NK-92 (cell line): ENCODE results near the gene ST6GAL1.
"Not testable (repeated sequence)": the region's sequence is repeated elsewhere in the genome, so short reads cannot be mapped to it uniquely, and the experiment has no call there.

ENCODE experiments used
- DNase-seq: peaks from one replicate; lab custom pipeline; 2025; ENCODE audit not compliant: unreplicated experiment; lab: John Stamatoyannopoulos, UW

ST6GAL1 gene

GRCh38 chr3:186966406-186966805 lies 36.1 kb downstream of the ST6GAL1 start:
- no peak for DNase-seq

GRCh38 chr3:186967236-186967635 lies 36.9 kb downstream of the ST6GAL1 start:
- DNase-seq, result not testable (repeated sequence)

GRCh38 chr3:186967686-186968085 lies 37.4 kb downstream of the ST6GAL1 start:
- DNase-seq, result no peak

- no peak for DNase-seq
These were observed 39.3 kb downstream of the ST6GAL1 start for GRCh38 chr3:186969607-186970006.

- not testable (repeated sequence) for DNase-seq
These were observed 40.8 kb downstream of the ST6GAL1 start for GRCh38 chr3:186971106-186971505.

- DNase-seq, result no peak
These were observed 41.3 kb downstream of the ST6GAL1 start for GRCh38 chr3:186971578-186971977.

- DNase-seq, result no peak
These were observed 43.4 kb downstream of the ST6GAL1 start for GRCh38 chr3:186973702-186974101.

- DNase-seq, result no peak
These were observed 44.5 kb downstream of the ST6GAL1 start for GRCh38 chr3:186974824-186975313.

GRCh38 chr3:186975726-186976125 lies 45.4 kb downstream of the ST6GAL1 start:
- no peak for DNase-seq

- no peak for DNase-seq
These were observed 46.8 kb downstream of the ST6GAL1 start for GRCh38 chr3:186976837-186977750.

GRCh38 chr3:186978712-186979111 lies 48.4 kb downstream of the ST6GAL1 start:
- no peak for DNase-seq

- no peak for DNase-seq
These were observed 49.5 kb downstream of the ST6GAL1 start for GRCh38 chr3:186979852-186980251.

GRCh38 chr3:186980989-186981388 lies 50.7 kb downstream of the ST6GAL1 start:
- DNase-seq, result no peak

- no peak for DNase-seq
These were observed 53.3 kb downstream of the ST6GAL1 start for GRCh38 chr3:186983659-186984058.

- no peak for DNase-seq
These were observed 53.7 kb downstream of the ST6GAL1 start for GRCh38 chr3:186984064-186984463.

- no peak for DNase-seq
These were observed 55.5 kb downstream of the ST6GAL1 start for GRCh38 chr3:186985661-186986364.

GRCh38 chr3:186986406-186986805 lies 56.1 kb downstream of the ST6GAL1 start:
- no peak for DNase-seq

GRCh38 chr3:186986816-186987215 lies 56.5 kb downstream of the ST6GAL1 start:
- no peak for DNase-seq

- DNase-seq, result no peak
These were observed 58.5 kb downstream of the ST6GAL1 start for GRCh38 chr3:186988806-186989205.

- no peak for DNase-seq
These were observed 59.1 kb downstream of the ST6GAL1 start for GRCh38 chr3:186989429-186989828.

GRCh38 chr3:186990277-186990676 lies 60.0 kb downstream of the ST6GAL1 start:
- DNase-seq, result no peak

GRCh38 chr3:186990878-186991308 lies 60.6 kb downstream of the ST6GAL1 start:
- DNase-seq, result no peak
